ENCODE data around the gene FARS2. TPM values are rescaled to one million over a fixed set of nuclear protein-coding genes. Genes with fewer than 3 reads are reported as not detected.
A peak's percentile ranks its signal among the peaks of the same experiment; 100 is the strongest.

FARS2 gene
- polyA plus RNA-seq, 3 donors, result 12.2 to 21.6 (median 17.7) TPM

- intact Hi-C loops (cut with micrococcal nuclease), result no loop called here
- H2AFZ ChIP-seq (ENCODE audit: insufficient read depth, low read depth, low read length, poor library complexity, severe bottlenecking), result no peak overlapping the region
- no peak for TF ChIP-seq CTCF (IDR thresholded peaks at IDR 0.05)
- no peaks in the 10 kb centered on the region for H4K20me1 ChIP-seq (ENCODE audit: insufficient read depth, low read length)
- H3K4me1 ChIP-seq (ENCODE audit: control insufficient read depth in 1 of 2, insufficient read depth in 2 of 2, low read length in 2 of 2), result peaks cover 2 to 10% of the 10 kb centered on the region in 2 donors
- no peaks in the 10 kb centered on the region for H3K9me3 Mint-ChIP-seq
- H3K36me3 ChIP-seq (replicated peaks in 1 of 2; ENCODE audit: control insufficient read depth in 1 of 2, insufficient read depth in 2 of 2, low read length in 2 of 2), result no peaks in the 10 kb centered on the region
- peaks cover 0 to 1% (median 0%) of the 10 kb centered on the region in 3 donors for H3K27me3 Mint-ChIP-seq (ENCODE audit: low read depth in 3 of 3)
- no peak overlapping the region for H3K9ac ChIP-seq (ENCODE audit: insufficient read depth, low read length, poor library complexity, severe bottlenecking)
- H3K4me2 ChIP-seq (replicated peaks; ENCODE audit: extremely low read depth, low read length, poor library complexity, severe bottlenecking), result peak overlapping the region; percentile 12
- no peaks in the 10 kb centered on the region for H3K9me3 ChIP-seq (replicated peaks in 1 of 2; ENCODE audit: control insufficient read depth in 1 of 2, insufficient read depth in 1 of 2, low read length in 2 of 2)
- H3K27ac Mint-ChIP-seq, result no peak overlapping the region
- no peaks in the 10 kb centered on the region for H3K79me2 ChIP-seq (ENCODE audit: insufficient read depth, low read length)
- peak in 1 of 3 donors; percentile 4 for DNase-seq
- H3K36me3 Mint-ChIP-seq, result peaks cover 4 to 10% of the 10 kb centered on the region in 2 donors
- peak overlapping the region in 1 of 2 donors; percentile 32 for H3K4me3 Mint-ChIP-seq
- H3K27me3 ChIP-seq (ENCODE audit: control insufficient read depth in 2 of 2, insufficient read depth in 2 of 2, low read length in 2 of 2), result no peaks in the 10 kb centered on the region
- no CpG with 5 or more reads among the region's 7 CpGs for WGBS (ENCODE audit: insufficient coverage)
- H3K4me3 ChIP-seq (replicated peaks in 1 of 3; ENCODE audit: low read depth in 2 of 3, low read length in 3 of 3), result no peak overlapping the region
- no peak overlapping the region for H3K27ac ChIP-seq (ENCODE audit: low read depth in 1 of 2, low read length in 2 of 2)
- H3K4me1 Mint-ChIP-seq, result peaks cover 7% of the 10 kb centered on the region
Observed at GRCh38 chr6:5626727-5627426, 365.6 kb downstream of the FARS2 start.

- Histone ChIP-seq H3K36me3 (replicated peaks in 1 of 2; ENCODE audit: control insufficient read depth in 1 of 2, insufficient read depth in 2 of 2, low read length in 2 of 2) (no peaks in the 10 kb centered on the region), H4K20me1 (ENCODE audit: insufficient read depth, low read length) (no peaks in the 10 kb centered on the region), H3K4me3 (replicated peaks in 1 of 3; ENCODE audit: low read depth in 2 of 3, low read length in 3 of 3) (no peak overlapping the region), H2AFZ (ENCODE audit: insufficient read depth, low read depth, low read length, poor library complexity, severe bottlenecking) (no peak overlapping the region), H3K27me3 (ENCODE audit: control insufficient read depth in 2 of 2, insufficient read depth in 2 of 2, low read length in 2 of 2) (no peaks in the 10 kb centered on the region), H3K9me3 (replicated peaks in 1 of 2; ENCODE audit: control insufficient read depth in 1 of 2, insufficient read depth in 1 of 2, low read length in 2 of 2) (no peaks in the 10 kb centered on the region), H3K4me2 (replicated peaks; ENCODE audit: extremely low read depth, low read length, poor library complexity, severe bottlenecking) (no peak overlapping the region), H3K4me1 (ENCODE audit: control insufficient read depth in 1 of 2, insufficient read depth in 2 of 2, low read length in 2 of 2) (peaks cover 2 to 10% of the 10 kb centered on the region in 2 donors), H3K79me2 (ENCODE audit: insufficient read depth, low read length) (no peaks in the 10 kb centered on the region), H3K27ac (ENCODE audit: low read depth in 1 of 2, low read length in 2 of 2) (no peak overlapping the region), H3K9ac (ENCODE audit: insufficient read depth, low read length, poor library complexity, severe bottlenecking) (no peak overlapping the region)
- Mint-ChIP-seq H3K4me3 (no peak overlapping the region), H3K9me3 (peaks cover 0 to 6% (median 0%) of the 10 kb centered on the region in 7 donors), H3K27ac (no peak overlapping the region), H3K36me3 (no peaks in the 10 kb centered on the region), H3K27me3 (ENCODE audit: low read depth in 3 of 3) (peaks cover 0 to 1% (median 0%) of the 10 kb centered on the region in 3 donors), H3K4me1 (peaks cover 16% of the 10 kb centered on the region)
- intact Hi-C loops (cut with micrococcal nuclease), result no loop called here
- 100% methylated on average over 1 of the region's 5 CpGs for WGBS (ENCODE audit: insufficient coverage)
- TF ChIP-seq CTCF (IDR thresholded peaks at IDR 0.05), result no peak
- no peak for DNase-seq
Observed at GRCh38 chr6:5630636-5631035, 369.3 kb downstream of the FARS2 start.

Measured in CD14-positive monocyte (primary cell).